Measurements from ENCODE around the gene GRIK4.
"Not testable (repeated sequence)": the region's sequence is repeated elsewhere in the genome, so short reads cannot be mapped to it uniquely, and the experiment has no call there.

Gene GRIK4

GRCh38 chr11:120605469-120605868 is 93.9 kb downstream of the GRIK4 start:
- no peak for DNase-seq (ENCODE audit: low read depth, low spot score)

GRCh38 chr11:120606211-120607010 is 94.9 kb downstream of the GRIK4 start:
- no peak for DNase-seq (ENCODE audit: low read depth, low spot score)

GRCh38 chr11:120608061-120608460 is 96.5 kb downstream of the GRIK4 start:
- no peak for DNase-seq (ENCODE audit: low read depth, low spot score)

- DNase-seq (ENCODE audit: low read depth, low spot score), result no peak
These were observed 97.2 kb downstream of the GRIK4 start for GRCh38 chr11:120608760-120609211.

GRCh38 chr11:120610111-120610510 is 98.6 kb downstream of the GRIK4 start:
- no peak for DNase-seq (ENCODE audit: low read depth, low spot score)

- no peak for DNase-seq (ENCODE audit: low read depth, low spot score)
These were observed 100.0 kb downstream of the GRIK4 start for GRCh38 chr11:120611581-120611980.

GRCh38 chr11:120612513-120613263 is 101.1 kb downstream of the GRIK4 start:
- no peak for DNase-seq (ENCODE audit: low read depth, low spot score)

- DNase-seq (ENCODE audit: low read depth, low spot score), result no peak
These were observed 102.0 kb downstream of the GRIK4 start for GRCh38 chr11:120613264-120614226.

GRCh38 chr11:120615391-120615790 is 103.8 kb downstream of the GRIK4 start:
- no peak for DNase-seq (ENCODE audit: low read depth, low spot score)

- DNase-seq (ENCODE audit: low read depth, low spot score), result no peak
These were observed 106.9 kb downstream of the GRIK4 start for GRCh38 chr11:120618399-120618798.

- no peak for DNase-seq (ENCODE audit: low read depth, low spot score)
These were observed 110.8 kb downstream of the GRIK4 start for GRCh38 chr11:120622189-120622875.

GRCh38 chr11:120624992-120625391 is 113.4 kb downstream of the GRIK4 start:
- DNase-seq (ENCODE audit: low read depth, low spot score), result not testable (repeated sequence)

- no peak for DNase-seq (ENCODE audit: low read depth, low spot score)
These were observed 114.0 kb downstream of the GRIK4 start for GRCh38 chr11:120625565-120625964.

- DNase-seq (ENCODE audit: low read depth, low spot score), result no peak
These were observed 115.2 kb downstream of the GRIK4 start for GRCh38 chr11:120626791-120627190.

GRCh38 chr11:120627327-120628163 is 116.0 kb downstream of the GRIK4 start:
- DNase-seq (ENCODE audit: low read depth, low spot score), result no peak

GRCh38 chr11:120629407-120630080 is 118.0 kb downstream of the GRIK4 start:
- no peak for DNase-seq (ENCODE audit: low read depth, low spot score)

GRCh38 chr11:120630122-120630521 is 118.6 kb downstream of the GRIK4 start:
- no peak for DNase-seq (ENCODE audit: low read depth, low spot score)

GRCh38 chr11:120632579-120632978 is 121.0 kb downstream of the GRIK4 start:
- no peak for DNase-seq (ENCODE audit: low read depth, low spot score)

GRCh38 chr11:120633616-120634393 is 122.3 kb downstream of the GRIK4 start:
- no peak for DNase-seq (ENCODE audit: low read depth, low spot score)
